ENCODE measurements around the gene RIC3. TPM values are rescaled to one million over a fixed set of nuclear protein-coding genes. Genes with fewer than 3 reads are reported as not detected.

Gene RIC3
- total RNA-seq, 1 donor from 2014 or later = 12.9 TPM

- Histone ChIP-seq H3K9me3 (no peaks in the 10 kb centered on the region), H3K27ac (no peak overlapping the region), H3K27me3 (no peaks in the 10 kb centered on the region), H3K4me3 (no peak overlapping the region), H3K36me3 (no peaks in the 10 kb centered on the region), H3K4me1 (no peaks in the 10 kb centered on the region)
- intact Hi-C loops (cut with DNase I) = no loop called here
- ATAC-seq = no peak
- TF ChIP-seq, protein P1, sequence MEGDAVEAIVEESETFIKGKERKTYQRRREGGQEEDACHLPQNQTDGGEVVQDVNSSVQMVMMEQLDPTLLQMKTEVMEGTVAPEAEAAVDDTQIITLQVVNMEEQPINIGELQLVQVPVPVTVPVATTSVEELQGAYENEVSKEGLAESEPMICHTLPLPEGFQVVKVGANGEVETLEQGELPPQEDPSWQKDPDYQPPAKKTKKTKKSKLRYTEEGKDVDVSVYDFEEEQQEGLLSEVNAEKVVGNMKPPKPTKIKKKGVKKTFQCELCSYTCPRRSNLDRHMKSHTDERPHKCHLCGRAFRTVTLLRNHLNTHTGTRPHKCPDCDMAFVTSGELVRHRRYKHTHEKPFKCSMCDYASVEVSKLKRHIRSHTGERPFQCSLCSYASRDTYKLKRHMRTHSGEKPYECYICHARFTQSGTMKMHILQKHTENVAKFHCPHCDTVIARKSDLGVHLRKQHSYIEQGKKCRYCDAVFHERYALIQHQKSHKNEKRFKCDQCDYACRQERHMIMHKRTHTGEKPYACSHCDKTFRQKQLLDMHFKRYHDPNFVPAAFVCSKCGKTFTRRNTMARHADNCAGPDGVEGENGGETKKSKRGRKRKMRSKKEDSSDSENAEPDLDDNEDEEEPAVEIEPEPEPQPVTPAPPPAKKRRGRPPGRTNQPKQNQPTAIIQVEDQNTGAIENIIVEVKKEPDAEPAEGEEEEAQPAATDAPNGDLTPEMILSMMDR (IDR thresholded peaks at IDR 0.05) = no peak
- no peak for DNase-seq
These were observed 111.9 kb downstream of the RIC3 start for GRCh38 chr11:8056810-8057463.

Other genes with a start within 250 kb of the RIC3 start
- gene OR10A6, start 237.8 kb downstream of the RIC3 start, total RNA-seq = not detected
- gene OR10A3, start 227.3 kb downstream of the RIC3 start, total RNA-seq = not detected
- gene NLRP10, start 203.6 kb downstream of the RIC3 start, total RNA-seq = not detected
- gene EIF3F, start 181.7 kb downstream of the RIC3 start, total RNA-seq = 200 TPM
- 3.6 TPM for gene TUB, start 87.8 kb downstream of the RIC3 start, total RNA-seq
- gene LMO1, start 94.9 kb upstream of the RIC3 start, total RNA-seq = not detected